Adipocyte (in vitro differentiated cells): ENCODE data around the gene ZNF484.
"Not testable (repeated sequence)": the region's sequence is repeated elsewhere in the genome, so short reads cannot be mapped to it uniquely, and the experiment has no call there.

ENCODE experiments used
- DNase-seq: peaks from one replicate; pipeline ENCODE4 v3.0.0-alpha.2; 2015; ENCODE audit warnings: low read depth
- H3K27me3 ChIP-seq: replicated peaks from 2 replicates; pipeline ENCODE4 v1.7.0; 2013; ENCODE audit warnings: mild to moderate bottlenecking, low read length, moderate library complexity; ENCODE audit not compliant: control insufficient read depth, insufficient read depth
- H3K36me3 ChIP-seq: 2 replicates; pipeline ENCODE4 v1.7.0; 2013; ENCODE audit warnings: low read length, mild to moderate bottlenecking, moderate library complexity; ENCODE audit not compliant: control insufficient read depth, insufficient read depth, severe bottlenecking
- H3K4me1 ChIP-seq: 2 replicates; pipeline ENCODE4 v1.7.0; 2013; ENCODE audit warnings: mild to moderate bottlenecking, low read length, moderate library complexity; ENCODE audit not compliant: control insufficient read depth, insufficient read depth
- H3K4me3 ChIP-seq: 2 replicates; pipeline ENCODE4 v1.7.0; 2013; ENCODE audit warnings: mild to moderate bottlenecking, low read length, moderate library complexity
- H3K9ac ChIP-seq: 2 replicates; pipeline ENCODE4 v1.7.0; 2013; ENCODE audit warnings: mild to moderate bottlenecking, low read length, moderate library complexity
- H3K9me3 ChIP-seq: 2 replicates; pipeline ENCODE4 v1.7.0; 2013; ENCODE audit warnings: mild to moderate bottlenecking, low read length, moderate library complexity; ENCODE audit not compliant: control insufficient read depth

The ZNF484 gene

DNA sequence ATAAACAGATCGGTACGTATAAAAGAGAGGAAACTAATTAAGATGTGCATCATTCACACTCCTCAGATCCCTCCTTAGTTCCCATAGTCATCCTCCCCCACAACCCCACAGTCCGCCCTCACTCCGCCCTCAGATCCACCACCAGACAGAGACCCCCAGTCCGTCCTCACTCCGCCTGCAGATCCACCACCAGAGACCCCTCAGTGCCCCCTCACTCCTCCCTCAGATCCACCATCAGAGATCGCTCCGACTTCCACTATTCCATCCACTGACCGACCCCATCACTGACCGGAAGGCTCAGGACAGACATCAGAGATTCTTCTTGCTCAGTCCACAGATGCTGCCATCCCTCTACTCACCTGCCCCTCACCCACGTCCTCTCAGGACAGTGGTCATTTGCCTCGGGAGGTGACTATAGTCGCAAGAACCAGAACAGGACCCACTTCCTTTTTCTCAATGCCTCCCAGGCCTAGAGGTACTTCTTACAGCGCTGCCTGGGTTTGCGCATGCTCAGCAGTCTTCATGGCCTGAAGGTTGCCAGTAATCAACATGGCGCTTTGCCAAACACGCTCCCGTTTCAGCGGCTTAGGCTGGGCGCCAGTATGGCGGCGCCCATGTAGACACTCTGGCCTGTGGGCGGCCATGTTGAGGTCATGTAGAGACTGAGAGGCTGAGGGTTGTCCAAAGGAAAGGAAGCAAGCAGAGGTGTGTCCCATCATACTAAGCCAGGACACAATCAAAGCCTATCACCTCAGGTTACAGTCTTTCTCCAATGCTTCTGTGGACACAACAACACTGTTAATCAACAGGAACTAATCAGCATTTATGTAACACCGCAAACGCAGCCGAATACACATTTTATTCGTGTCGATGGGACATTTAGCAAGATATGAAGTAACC is at the start of gene ZNF484:
TSS of gene ZNF484 (minus strand) at position 508 of the 900 bp plus-strand sequence. CDS start 3,009 bp downstream, outside the sequence.
- H3K9me3 ChIP-seq, result no peaks in the 10 kb centered on the region
- H3K9ac ChIP-seq, result peak within 1 kb of the TSS; percentile 85
- DNase-seq, result peak; percentile 99

DNA sequence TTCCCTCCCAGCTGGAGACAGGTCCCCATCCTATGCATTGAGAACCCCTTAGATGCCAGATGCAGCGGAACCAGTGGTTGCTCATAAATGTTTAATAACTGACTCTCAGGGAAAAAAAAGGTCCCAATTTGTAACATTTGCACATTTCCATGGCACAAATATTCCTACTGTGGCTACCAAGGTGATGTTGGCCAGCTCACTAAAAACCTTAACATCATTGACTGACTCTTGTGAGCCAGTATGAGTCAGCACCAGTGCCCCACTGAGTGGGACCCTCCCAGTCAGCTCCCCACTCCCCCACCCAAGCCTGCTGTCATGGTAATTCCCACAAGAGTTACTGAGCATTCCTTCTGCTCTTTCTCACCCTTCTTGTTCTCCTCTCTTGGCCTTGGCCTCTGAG is 42.6 kb upstream of the ZNF484 start:
- Histone ChIP-seq H3K4me1 (peaks cover 4% of the 10 kb centered on the region), H3K9me3 (no peaks in the 10 kb centered on the region), H3K4me3 (no peak overlapping the region), H3K9ac (no peak overlapping the region), H3K27me3 (peaks cover 18% of the 10 kb centered on the region), H3K36me3 (no peaks in the 10 kb centered on the region)
- no peak for DNase-seq

More for the DNA sequence above, at the start of gene ZNF484:
- no peaks in the 10 kb centered on the region for H3K27me3 ChIP-seq
- H3K36me3 ChIP-seq, result no peaks in the 10 kb centered on the region
- H3K4me1 ChIP-seq, result peaks cover 19% of the 10 kb centered on the region
- H3K4me3 ChIP-seq, result peak within 1 kb of the TSS; percentile 85

DNA sequence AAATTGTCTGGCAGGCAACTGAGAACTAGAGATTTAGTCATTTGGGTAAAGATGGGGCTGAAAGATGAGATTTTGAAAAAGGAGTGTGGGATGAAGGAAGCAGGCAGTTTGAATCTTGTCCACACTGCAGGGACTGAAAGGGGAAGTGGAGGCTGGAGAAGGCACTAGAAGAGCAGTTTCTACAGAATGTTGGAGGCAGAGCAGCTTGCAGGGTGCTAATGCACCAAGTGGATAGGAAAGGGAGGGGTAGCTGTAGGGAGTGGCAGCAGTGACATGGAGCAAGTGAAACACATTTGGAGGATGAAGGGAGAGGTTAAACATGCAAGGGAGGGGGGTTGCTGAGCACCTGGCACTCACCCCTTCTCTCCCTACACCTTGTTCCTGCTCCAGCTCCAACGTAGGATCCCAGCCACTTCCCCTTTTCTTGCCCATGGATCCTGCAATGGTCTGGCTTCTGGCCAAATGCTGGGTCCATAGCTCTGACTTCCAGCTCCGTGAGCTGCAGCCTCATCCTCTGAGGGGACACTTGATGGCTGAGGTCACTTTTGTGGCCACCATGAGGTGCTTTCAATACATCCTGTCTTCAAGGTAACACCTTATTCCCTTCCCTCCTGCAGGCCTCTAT is 39.5 kb upstream of the ZNF484 start:
- Histone ChIP-seq H3K4me3 (no peak overlapping the region), H3K36me3 (no peaks in the 10 kb centered on the region), H3K9ac (no peak overlapping the region), H3K4me1 (peaks cover 4% of the 10 kb centered on the region), H3K27me3 (peaks cover 33% of the 10 kb centered on the region), H3K9me3 (no peaks in the 10 kb centered on the region)
- DNase-seq, result no peak

DNA sequence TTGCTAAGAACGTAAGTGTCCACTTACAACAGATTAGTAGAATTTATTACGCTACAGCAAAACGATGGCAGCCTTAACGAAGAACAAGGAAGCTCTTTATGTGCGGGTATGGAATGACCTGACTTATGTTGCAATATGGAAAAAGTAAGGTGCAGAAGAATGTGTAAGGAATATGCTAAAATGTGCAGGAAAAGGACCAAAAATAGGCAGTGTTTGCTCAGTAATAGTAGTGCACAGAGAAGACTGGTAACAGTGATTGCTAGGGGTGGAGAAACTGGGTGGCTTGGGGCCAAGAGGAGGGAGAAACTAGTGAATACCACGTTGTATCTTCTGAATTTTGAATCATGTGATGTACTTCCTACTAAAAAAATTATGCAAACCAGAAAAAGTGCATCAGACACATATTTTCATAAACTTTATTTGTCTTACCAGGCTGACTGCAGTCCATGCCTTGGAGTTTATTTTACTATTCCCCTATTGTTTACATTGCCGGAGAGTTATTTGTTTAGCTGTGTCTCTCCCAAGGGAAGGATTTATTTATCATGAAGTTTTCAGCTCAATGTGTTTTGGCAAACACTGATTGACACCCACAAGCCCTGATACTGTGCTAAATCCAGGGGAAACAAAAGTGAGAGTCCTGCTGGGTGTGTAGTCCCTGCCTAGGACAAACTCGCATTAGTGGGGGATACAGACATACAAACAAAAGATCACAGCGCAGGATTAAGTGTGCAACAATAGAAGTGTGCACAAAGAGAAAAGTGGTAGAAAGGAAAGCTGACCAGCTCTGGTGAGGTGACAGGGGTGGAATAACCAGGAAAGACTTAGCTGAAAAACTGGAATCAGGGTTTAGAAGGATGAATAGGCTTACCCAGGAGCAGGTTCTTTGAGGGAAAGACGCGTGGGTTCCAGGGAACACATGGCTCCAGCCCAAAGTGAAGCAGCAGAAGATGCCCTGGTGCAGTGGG is 34.0 kb upstream of the ZNF484 start:
- H3K36me3 ChIP-seq, result no peaks in the 10 kb centered on the region
- DNase-seq, result peak; percentile 13
- peaks cover 5% of the 10 kb centered on the region for H3K4me1 ChIP-seq
- no peak overlapping the region for H3K9ac ChIP-seq
- peaks cover 40% of the 10 kb centered on the region for H3K27me3 ChIP-seq
- H3K4me3 ChIP-seq, result no peak overlapping the region
- no peaks in the 10 kb centered on the region for H3K9me3 ChIP-seq

DNA sequence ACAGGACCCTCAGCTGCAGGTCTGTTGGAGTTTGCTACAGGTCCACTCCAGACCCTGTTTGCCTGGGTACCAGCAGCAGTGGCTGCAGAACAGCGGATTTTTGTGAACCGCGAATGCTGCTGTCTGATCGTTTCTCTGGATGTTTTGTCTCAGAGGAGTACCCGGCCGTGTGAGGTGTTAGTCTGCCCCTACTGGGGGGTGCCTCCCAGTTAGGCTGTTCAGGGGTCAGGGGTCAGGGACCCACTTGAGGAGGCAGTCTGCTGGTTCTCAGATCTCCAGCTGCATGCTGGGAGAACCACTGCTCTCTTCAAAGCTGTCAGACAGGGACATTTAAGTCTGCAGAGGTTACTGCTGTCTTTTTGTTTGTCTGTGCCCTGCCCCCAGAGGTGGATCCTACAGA is 27.3 kb upstream of the ZNF484 start:
- H3K27me3 ChIP-seq, result peaks cover 13% of the 10 kb centered on the region
- not testable (repeated sequence) for H3K4me1 ChIP-seq, H3K9ac ChIP-seq, DNase-seq, H3K9me3 ChIP-seq, H3K36me3 ChIP-seq, H3K4me3 ChIP-seq

DNA sequence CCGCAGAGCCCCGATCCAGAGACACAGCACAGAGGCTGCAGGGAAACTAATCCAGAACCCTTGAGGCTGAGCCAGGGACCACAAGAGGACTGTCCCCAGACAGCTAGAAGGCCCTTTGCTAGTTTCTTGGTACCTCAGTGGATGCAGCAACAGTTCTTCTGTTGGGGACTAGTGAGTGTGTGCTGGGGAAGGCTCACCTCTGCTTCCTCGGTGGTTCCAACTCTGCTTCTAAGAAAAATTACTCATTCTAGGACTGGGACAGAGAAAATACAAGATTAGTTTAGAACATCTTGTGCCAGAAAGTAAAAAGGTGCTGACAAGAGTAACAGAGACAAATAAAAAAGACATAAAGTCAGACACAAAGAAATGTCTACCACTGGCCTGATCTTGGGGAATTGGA is 19.5 kb upstream of the ZNF484 start:
- Histone ChIP-seq H3K36me3 (no peaks in the 10 kb centered on the region), H3K9me3 (no peaks in the 10 kb centered on the region), H3K4me3 (no peak overlapping the region), H3K27me3 (peaks cover 6% of the 10 kb centered on the region), H3K4me1 (no peaks in the 10 kb centered on the region), H3K9ac (no peak overlapping the region)
- DNase-seq, result no peak

DNA sequence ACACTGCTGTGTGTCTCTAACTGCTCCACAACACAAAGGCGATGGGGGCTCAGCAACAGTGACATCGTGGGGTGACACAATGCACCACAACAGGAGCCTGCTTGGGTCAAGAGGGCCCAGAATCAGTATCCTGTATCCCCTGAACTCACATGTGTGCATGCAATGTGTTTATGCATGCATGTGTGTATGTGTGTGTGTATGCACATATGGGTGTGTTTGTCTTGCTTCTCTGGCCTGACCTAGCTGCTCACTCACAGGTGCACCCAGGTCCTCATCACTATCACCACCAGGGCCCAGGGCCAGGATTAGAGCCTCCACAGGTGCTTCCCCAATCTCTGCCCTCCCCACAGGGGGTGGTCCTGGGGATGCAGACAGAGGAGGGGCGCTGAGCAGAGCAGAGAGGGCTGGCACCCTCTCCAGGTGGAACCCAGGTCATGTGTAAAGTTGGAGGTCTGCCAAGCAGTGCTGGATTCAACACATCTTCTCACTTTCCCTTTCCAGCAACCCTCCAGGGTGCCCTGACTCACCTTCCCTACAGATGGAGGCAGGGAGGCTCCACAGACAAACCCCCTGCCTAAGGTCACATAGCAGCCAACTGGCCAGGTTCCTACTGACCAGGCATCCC is 18.1 kb upstream of the ZNF484 start:
- Histone ChIP-seq H3K9me3 (no peaks in the 10 kb centered on the region), H3K4me1 (no peaks in the 10 kb centered on the region), H3K36me3 (no peaks in the 10 kb centered on the region), H3K9ac (no peak overlapping the region), H3K27me3 (peaks cover 9% of the 10 kb centered on the region), H3K4me3 (no peak overlapping the region)
- no peak for DNase-seq

DNA sequence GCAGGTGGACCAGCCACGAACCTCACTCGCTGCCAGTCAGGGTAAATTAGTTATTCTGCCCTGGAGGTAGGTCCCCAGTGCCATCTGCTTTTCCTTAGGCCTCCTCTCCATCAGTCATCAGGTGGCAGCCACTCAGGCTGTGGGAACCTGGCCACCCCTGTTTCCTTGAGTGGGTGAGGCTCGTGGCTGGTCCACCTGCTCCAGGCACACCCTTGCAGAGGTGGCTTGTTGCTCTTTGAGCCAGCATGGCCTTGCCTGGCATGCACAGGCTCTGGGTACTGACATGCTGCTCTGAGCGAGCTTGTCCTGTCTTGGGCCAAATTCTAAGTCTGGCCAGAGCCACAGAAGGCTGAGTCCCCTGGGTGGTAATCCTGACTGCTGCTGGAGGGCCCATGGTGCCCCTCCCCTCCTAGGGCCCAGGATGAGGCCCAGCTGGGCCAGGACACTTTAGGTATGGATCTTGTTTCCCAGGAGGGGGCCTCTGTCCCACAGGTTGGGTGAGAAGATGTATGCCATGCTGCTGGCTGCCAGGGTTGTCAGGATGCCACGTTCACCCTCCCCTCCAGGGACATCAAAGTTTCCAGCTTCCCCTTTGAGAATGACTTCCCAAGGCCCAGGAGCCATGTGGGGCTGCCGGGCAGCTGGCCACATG is 17.0 kb upstream of the ZNF484 start:
- DNase-seq, result no peak
- H3K9ac ChIP-seq, result no peak overlapping the region
- no peaks in the 10 kb centered on the region for H3K36me3 ChIP-seq
- H3K9me3 ChIP-seq, result no peaks in the 10 kb centered on the region
- H3K4me1 ChIP-seq, result no peaks in the 10 kb centered on the region
- peaks cover 12% of the 10 kb centered on the region for H3K27me3 ChIP-seq
- no peak overlapping the region for H3K4me3 ChIP-seq

DNA sequence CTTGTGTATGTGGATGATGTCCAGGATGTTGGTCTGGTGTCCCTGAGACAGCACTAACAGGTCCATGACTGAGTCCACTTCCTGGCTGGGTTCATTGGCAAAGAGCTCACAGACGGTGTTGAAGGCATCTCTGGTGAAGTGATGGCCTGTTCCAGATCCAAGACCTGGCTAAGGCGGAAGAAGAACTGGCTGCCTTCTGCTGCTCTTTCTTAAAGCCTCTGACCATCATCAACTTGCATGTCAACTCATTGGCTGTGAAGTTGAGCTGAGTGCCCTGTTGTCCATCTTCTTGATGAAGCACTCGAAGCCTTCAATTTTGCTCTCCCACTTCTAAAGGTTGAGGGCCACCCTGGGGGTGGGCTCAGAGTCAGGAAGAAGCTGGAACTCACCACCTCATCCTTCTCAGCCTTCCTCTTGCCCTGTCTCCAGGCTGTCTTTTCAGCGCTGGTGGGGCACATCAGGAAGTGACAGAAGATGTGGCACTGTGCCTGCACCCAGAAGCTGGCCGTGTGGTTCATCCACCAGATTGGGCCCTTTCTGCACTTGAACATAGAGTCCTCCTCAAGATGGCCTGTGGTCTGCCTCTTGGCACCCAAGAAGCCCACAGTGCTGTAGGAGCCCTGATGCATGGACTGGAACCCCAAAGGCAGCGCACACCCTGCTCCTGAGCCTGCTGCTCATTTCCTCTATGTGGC is 16.2 kb upstream of the ZNF484 start:
- H3K9me3 ChIP-seq, DNase-seq, H3K4me3 ChIP-seq, H3K36me3 ChIP-seq, H3K9ac ChIP-seq, H3K4me1 ChIP-seq: not testable (repeated sequence)
- peaks cover 12% of the 10 kb centered on the region for H3K27me3 ChIP-seq

DNA sequence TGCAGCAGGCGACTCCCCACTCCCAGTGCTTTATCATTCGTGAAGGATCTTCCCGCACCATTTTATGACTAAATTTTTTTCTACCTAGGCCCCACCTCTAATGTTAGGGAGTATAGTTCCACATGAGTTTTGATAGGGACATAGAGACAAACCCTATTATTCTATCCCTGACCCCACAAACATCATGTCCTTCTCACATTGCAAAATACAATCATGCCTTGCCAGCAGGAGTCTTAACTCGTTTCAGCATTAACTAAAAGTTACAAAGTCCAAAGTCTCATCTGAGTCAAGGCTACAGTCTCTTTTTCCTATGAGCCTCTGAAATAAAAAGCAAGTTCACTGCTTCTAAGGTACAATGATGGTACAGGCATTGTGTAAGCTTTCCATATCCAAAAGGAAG is 14.4 kb upstream of the ZNF484 start:
- not testable (repeated sequence) for H3K36me3 ChIP-seq, H3K4me1 ChIP-seq, H3K9ac ChIP-seq, H3K4me3 ChIP-seq, DNase-seq, H3K9me3 ChIP-seq
- peaks cover 21% of the 10 kb centered on the region for H3K27me3 ChIP-seq
